HCT116 (cell line): ENCODE measurements around the gene KIAA0825. TPM values are rescaled to one million over a fixed set of nuclear protein-coding genes. Genes with fewer than 3 reads are reported as not detected.

ENCODE experiments used
- ATAC-seq: fragments of 200-7000 bp; cut with Tn5 transposase; 2 replicates; pipeline ENCODE4 v1.9.1; 2020; ENCODE audit warnings: mild to moderate bottlenecking, moderate library complexity
- BruUV-seq: library from RNA; stranded (reverse); fragments of 400-500 nt; replicated peaks from 2 replicates; lab custom pipeline; 2021; lab: Mats Ljungman, UMichigan
- CTCF ChIA-PET: fragments of 300-600 bp; sonication (Branson Sonifier 250); formaldehyde crosslinking; loops from one replicate; lab custom pipeline; 2021; ENCODE audit warnings: antibody characterized with exemption; lab: Charles Lee
- POLR2A ChIA-PET: fragments of 300-600, 350-600 bp; sonication (Branson Sonifier 250); formaldehyde crosslinking; loops from one replicate; lab custom pipeline; 2021; ENCODE audit warnings: antibody characterized with exemption; lab: Charles Lee
- RAD21 ChIA-PET, 2 experiments: fragments of 300-600 bp; sonication (Branson Sonifier 250); formaldehyde crosslinking; loops; one replicate each; lab custom pipeline; 2023; ENCODE audit warnings: low total read pairs in 2 of 2; ENCODE audit not compliant: uncharacterized antibody in 2 of 2, unreplicated experiment in 2 of 2, low non-redundant PET in 1 of 2; lab: Charles Lee
- DNase-seq: peaks from one replicate; pipeline ENCODE4 v3.0.0-alpha.2; 2010; ENCODE audit warnings: low read depth, low spot score
- H2AFZ ChIP-seq: fragments of 200-600 bp; shearing (Covaris generic), sonication (generic); 2 replicates; pipeline ENCODE4 v1.6.1; 2017; ENCODE audit warnings: low read depth, mixed run types, mixed read lengths, antibody characterized with exemption, low read length; ENCODE audit not compliant: poor library complexity, severe bottlenecking
- H3K27ac ChIP-seq: 2 replicates; pipeline ENCODE4 v1.5.1; 2012; ENCODE audit warnings: low read depth, low read length
- H3K27me3 ChIP-seq: fragments of 200-600 bp; sonication (generic); 2 replicates; pipeline ENCODE4 v1.6.1; 2016; ENCODE audit warnings: mixed run types, low read length, mixed read lengths; ENCODE audit not compliant: insufficient read depth
- H3K36me3 ChIP-seq, 2 experiments: fragments of 200-500 bp in 1 of 2; fragments of 200-600 bp in 1 of 2; sonication (Bioruptor generic) in 1 of 2; sonication (generic) in 1 of 2; 2 replicates each; pipeline versions ENCODE4 v1.5.1 to v1.6.1; 2014 to 2016; ENCODE audit warnings: low read length in 2 of 2, inconsistent platforms in 1 of 2, mixed read lengths in 1 of 2, mixed run types in 1 of 2; ENCODE audit not compliant: insufficient read depth in 2 of 2, control insufficient read depth in 1 of 2
- H3K4me1 ChIP-seq, 2 experiments: fragments of 200-600 bp in 1 of 2; sonication (generic) in 1 of 2; 2 replicates each; pipeline versions ENCODE4 v1.5.1 to v1.6.1; 2012 to 2017; ENCODE audit warnings: low read length in 2 of 2, inconsistent platforms in 1 of 2, mild to moderate bottlenecking in 1 of 2, mixed read lengths in 1 of 2, mixed run types in 1 of 2, moderate library complexity in 1 of 2; ENCODE audit not compliant: insufficient read depth in 2 of 2, control insufficient read depth in 1 of 2
- H3K4me2 ChIP-seq: fragments of 200-600 bp; sonication (generic); 2 replicates; pipeline ENCODE4 v1.6.1; 2017; ENCODE audit warnings: mixed run types, low read length, mixed read lengths
- H3K4me3 ChIP-seq, 2 experiments: fragments of 200-600 bp in 1 of 2; sonication (generic) in 1 of 2; replicated peaks in 1 of 2; 2 replicates each; pipeline ENCODE4 v1.5.1; 2011 to 2016; ENCODE audit warnings: low read length in 2 of 2, control low read depth in 1 of 2, low read depth in 1 of 2, mild to moderate bottlenecking in 1 of 2, mixed read lengths in 1 of 2, mixed run types in 1 of 2
- H3K79me2 ChIP-seq: fragments of 200-600 bp; sonication (generic); 2 replicates; pipeline ENCODE4 v1.6.1; 2017; ENCODE audit warnings: mild to moderate bottlenecking, mixed run types, low read length, moderate library complexity, mixed read lengths; ENCODE audit not compliant: insufficient read depth
- H3K9ac ChIP-seq: fragments of 200-600 bp; sonication (generic); 2 replicates; pipeline ENCODE4 v1.6.1; 2016; ENCODE audit warnings: low read length, mixed read lengths
- H3K9me2 ChIP-seq: fragments of 200-600 bp; sonication (generic), shearing (Covaris generic); 2 replicates; pipeline ENCODE4 v1.6.1; 2017; ENCODE audit warnings: mixed run types, mild to moderate bottlenecking, moderate library complexity; ENCODE audit not compliant: insufficient read depth
- H3K9me3 ChIP-seq, 2 experiments: fragments of 200-500 bp in 1 of 2; fragments of 200-600 bp in 1 of 2; sonication (Bioruptor generic) in 1 of 2; sonication (generic) in 1 of 2; 2 replicates each; pipeline ENCODE4 v1.6.1; 2014 to 2017; ENCODE audit warnings: low read length in 2 of 2, mixed read lengths in 2 of 2, inconsistent platforms in 1 of 2, low read depth in 1 of 2, mild to moderate bottlenecking in 1 of 2, mixed run types in 1 of 2, moderate library complexity in 1 of 2; ENCODE audit not compliant: control insufficient read depth in 1 of 2, insufficient read depth in 1 of 2
- H4K20me1 ChIP-seq: fragments of 200-600 bp; sonication (generic), shearing (Covaris generic); 2 replicates; pipeline ENCODE4 v1.6.1; 2017; ENCODE audit warnings: mixed run types, mild to moderate bottlenecking, moderate library complexity; ENCODE audit not compliant: insufficient read depth
- EGR1 ChIP-seq: IDR thresholded peaks from 2 replicates; pipeline ENCODE4 v1.6.1; 2012; ENCODE audit warnings: low read depth
- ELF1 ChIP-seq: IDR thresholded peaks from 2 replicates; pipeline ENCODE4 v1.6.1; 2012; ENCODE audit warnings: low read depth, borderline replicate concordance
- EZH2phosphoT487 ChIP-seq: fragments of 200-600 bp; IDR thresholded peaks from 2 replicates; pipeline ENCODE4 v1.6.1; 2018; ENCODE audit warnings: antibody characterized with exemption, borderline replicate concordance
- FOSL1 ChIP-seq: IDR thresholded peaks from 2 replicates; pipeline ENCODE4 v1.6.1; 2012; ENCODE audit warnings: low read depth
- POLR2A ChIP-seq: IDR thresholded peaks from 2 replicates; pipeline ENCODE4 v1.7.0; 2011; ENCODE audit warnings: borderline replicate concordance; ENCODE audit not compliant: insufficient read depth, insufficient read length; ENCODE audit errors: extremely low read depth
- TCF7L2 ChIP-seq: IDR thresholded peaks from 2 replicates; pipeline ENCODE4 v1.7.0; 2011; ENCODE audit warnings: borderline replicate concordance, inconsistent platforms; ENCODE audit not compliant: insufficient read depth, insufficient read length; ENCODE audit errors: extremely low read depth
- ZNF274 ChIP-seq: fragments of 200-500 bp; sonication (Bioruptor generic); IDR thresholded peaks from 2 replicates; pipeline ENCODE4 v1.6.1; 2014; ENCODE audit warnings: mild to moderate bottlenecking, low read depth, low read length, inconsistent platforms
- intact Hi-C: fragments of 100-400 bp; cut with micrococcal nuclease; formaldehyde crosslinking; loops from 2 replicates; pipeline ENCODE4 v1.10.0; 2022
- total RNA-seq: library from RNA; stranded (reverse); gene quantifications from one replicate; pipeline ENCODE4 v1.2.1, GENCODE V29; 2021; ENCODE audit not compliant: unreplicated experiment
- TF ChIP-seq, protein P1 (sequence below): IDR thresholded peaks from 2 replicates; pipeline ENCODE4 v1.6.1; 2012
- TF ChIP-seq, protein P2 (sequence below): IDR thresholded peaks from 2 replicates; pipeline ENCODE4 v1.6.1; 2012; ENCODE audit warnings: low read depth
- TF ChIP-seq, protein P3 (sequence below): IDR thresholded peaks from 2 replicates; pipeline ENCODE4 v1.6.1; 2012

Gene KIAA0825
- total RNA-seq, 1 experiment from 2014 or later: 1.4 TPM

DNA sequence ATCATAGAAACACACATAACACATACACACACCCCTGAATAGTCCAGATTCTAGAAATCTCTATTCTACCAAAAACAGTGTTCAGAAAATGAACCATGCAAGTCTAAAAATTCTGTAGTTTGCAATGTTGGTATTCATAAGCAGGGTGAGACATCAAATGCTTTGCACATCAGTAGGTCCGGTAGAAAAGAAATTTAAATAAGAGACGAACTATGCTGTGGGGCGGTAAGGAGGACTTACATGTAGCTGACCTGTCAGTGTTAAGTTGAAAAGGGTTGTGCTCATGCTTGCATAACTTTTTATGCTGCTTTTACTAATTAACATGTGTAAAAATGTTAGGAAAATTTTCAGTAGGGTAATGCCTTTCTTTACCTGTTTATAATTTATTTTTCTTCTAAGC lies 409.1 kb downstream of the KIAA0825 start:
- BruUV-seq: no TSS peak
- intact Hi-C loops: no loop called here

More for the DNA sequence above, 409.1 kb downstream of the KIAA0825 start:
- Histone ChIP-seq H3K27ac (no peak overlapping the region), H3K9me3 (no peaks in the 10 kb centered on the region), H3K4me1 (no peaks in the 10 kb centered on the region), H3K9ac (no peak overlapping the region), H2AFZ (no peak overlapping the region), H3K79me2 (no peaks in the 10 kb centered on the region), H3K27me3 (no peaks in the 10 kb centered on the region), H3K36me3 (no peaks in the 10 kb centered on the region), H3K9me2 (no peaks in the 10 kb centered on the region), H3K4me3 (no peak overlapping the region), H3K4me2 (no peak overlapping the region), H4K20me1 (no peaks in the 10 kb centered on the region)
- CTCF ChIA-PET: no interaction called here
- RAD21 ChIA-PET: no interaction called here
- DNase-seq (no peak), ATAC-seq (no peak)
- TF ChIP-seq, protein P1, sequence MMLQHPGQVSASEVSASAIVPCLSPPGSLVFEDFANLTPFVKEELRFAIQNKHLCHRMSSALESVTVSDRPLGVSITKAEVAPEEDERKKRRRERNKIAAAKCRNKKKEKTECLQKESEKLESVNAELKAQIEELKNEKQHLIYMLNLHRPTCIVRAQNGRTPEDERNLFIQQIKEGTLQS: no peak
- TF ChIP-seq ELF1: no peak
- TF ChIP-seq, protein P2, sequence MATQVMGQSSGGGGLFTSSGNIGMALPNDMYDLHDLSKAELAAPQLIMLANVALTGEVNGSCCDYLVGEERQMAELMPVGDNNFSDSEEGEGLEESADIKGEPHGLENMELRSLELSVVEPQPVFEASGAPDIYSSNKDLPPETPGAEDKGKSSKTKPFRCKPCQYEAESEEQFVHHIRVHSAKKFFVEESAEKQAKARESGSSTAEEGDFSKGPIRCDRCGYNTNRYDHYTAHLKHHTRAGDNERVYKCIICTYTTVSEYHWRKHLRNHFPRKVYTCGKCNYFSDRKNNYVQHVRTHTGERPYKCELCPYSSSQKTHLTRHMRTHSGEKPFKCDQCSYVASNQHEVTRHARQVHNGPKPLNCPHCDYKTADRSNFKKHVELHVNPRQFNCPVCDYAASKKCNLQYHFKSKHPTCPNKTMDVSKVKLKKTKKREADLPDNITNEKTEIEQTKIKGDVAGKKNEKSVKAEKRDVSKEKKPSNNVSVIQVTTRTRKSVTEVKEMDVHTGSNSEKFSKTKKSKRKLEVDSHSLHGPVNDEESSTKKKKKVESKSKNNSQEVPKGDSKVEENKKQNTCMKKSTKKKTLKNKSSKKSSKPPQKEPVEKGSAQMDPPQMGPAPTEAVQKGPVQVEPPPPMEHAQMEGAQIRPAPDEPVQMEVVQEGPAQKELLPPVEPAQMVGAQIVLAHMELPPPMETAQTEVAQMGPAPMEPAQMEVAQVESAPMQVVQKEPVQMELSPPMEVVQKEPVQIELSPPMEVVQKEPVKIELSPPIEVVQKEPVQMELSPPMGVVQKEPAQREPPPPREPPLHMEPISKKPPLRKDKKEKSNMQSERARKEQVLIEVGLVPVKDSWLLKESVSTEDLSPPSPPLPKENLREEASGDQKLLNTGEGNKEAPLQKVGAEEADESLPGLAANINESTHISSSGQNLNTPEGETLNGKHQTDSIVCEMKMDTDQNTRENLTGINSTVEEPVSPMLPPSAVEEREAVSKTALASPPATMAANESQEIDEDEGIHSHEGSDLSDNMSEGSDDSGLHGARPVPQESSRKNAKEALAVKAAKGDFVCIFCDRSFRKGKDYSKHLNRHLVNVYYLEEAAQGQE: no peak
- TF ChIP-seq, protein P3, sequence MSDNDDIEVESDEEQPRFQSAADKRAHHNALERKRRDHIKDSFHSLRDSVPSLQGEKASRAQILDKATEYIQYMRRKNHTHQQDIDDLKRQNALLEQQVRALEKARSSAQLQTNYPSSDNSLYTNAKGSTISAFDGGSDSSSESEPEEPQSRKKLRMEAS: no peak
- no peak for TF ChIP-seq ZNF274
- TF ChIP-seq EZH2phosphoT487: no peak
- TF ChIP-seq POLR2A: no peak
- no peak for TF ChIP-seq EGR1
- TF ChIP-seq FOSL1: no peak
- no peak for TF ChIP-seq TCF7L2
- POLR2A ChIA-PET: no interaction called here
